Neural cell (in vitro differentiated cells): Measurements from ENCODE around the gene THADA. TPM values are rescaled to one million over a fixed set of nuclear protein-coding genes. Genes with fewer than 3 reads are reported as not detected.

Experiments
- H2AFZ ChIP-seq: fragments of 200-600, 300-800 bp; sonication (generic), shearing (Covaris generic); 2 replicates; pipeline ENCODE4 v1.6.0; 2014; ENCODE audit warnings: low read depth, mild to moderate bottlenecking, antibody characterized with exemption, low read length, moderate library complexity
- H3F3A ChIP-seq: fragments of 200-600 bp; shearing (Covaris generic); 2 replicates; pipeline ENCODE4 v1.6.1; 2016; ENCODE audit warnings: mild to moderate bottlenecking, moderate library complexity, mixed read lengths, antibody characterized with exemption, low read length; ENCODE audit not compliant: insufficient read depth, poor library complexity, severe bottlenecking
- H3K27ac ChIP-seq: fragments of 200-600, 300-800 bp; sonication (generic), shearing (Covaris generic); 2 replicates; pipeline ENCODE4 v1.5.1; 2014; ENCODE audit warnings: mild to moderate bottlenecking, low read length, moderate library complexity
- H3K27me3 ChIP-seq: fragments of 300-800, 200-600 bp; sonication (generic), shearing (Covaris generic); 2 replicates; pipeline ENCODE4 v1.6.0; 2014; ENCODE audit warnings: mild to moderate bottlenecking, low read depth, low read length, moderate library complexity; ENCODE audit not compliant: insufficient read depth
- H3K36me3 ChIP-seq: fragments of 300-800, 200-600 bp; sonication (generic), shearing (Covaris generic); 2 replicates; pipeline ENCODE4 v1.5.1; 2014; ENCODE audit warnings: mild to moderate bottlenecking, antibody characterized with exemption, low read length, moderate library complexity; ENCODE audit not compliant: insufficient read depth
- H3K4me2 ChIP-seq: fragments of 300-800, 200-600 bp; sonication (generic), shearing (Covaris generic); 2 replicates; pipeline ENCODE4 v1.6.0; 2014; ENCODE audit warnings: mild to moderate bottlenecking, low read length
- H3K4me3 ChIP-seq: fragments of 300-800, 200-600 bp; sonication (generic), shearing (Covaris generic); 2 replicates; pipeline ENCODE4 v1.5.1; 2014; ENCODE audit warnings: mild to moderate bottlenecking, low read length, moderate library complexity
- H3K79me2 ChIP-seq: fragments of 200-600 bp; shearing (Covaris generic); replicated peaks from 2 replicates; pipeline ENCODE4 v1.6.0; 2014; ENCODE audit warnings: mild to moderate bottlenecking, low read length, moderate library complexity; ENCODE audit not compliant: insufficient read depth
- H3K9ac ChIP-seq: fragments of 300-800, 200-600 bp; sonication (generic), shearing (Covaris generic); 2 replicates; pipeline ENCODE4 v1.6.1; 2016; ENCODE audit warnings: mild to moderate bottlenecking, low read length, mixed read lengths
- H3K9me2 ChIP-seq: fragments of 200-600 bp; shearing (Covaris generic); 2 replicates; pipeline ENCODE4 v1.6.1; 2016; ENCODE audit warnings: mild to moderate bottlenecking, low read length, mixed read lengths; ENCODE audit not compliant: insufficient read depth
- H3K9me3 ChIP-seq: fragments of 200-600, 300-800 bp; sonication (generic), shearing (Covaris generic); 2 replicates; pipeline ENCODE4 v1.6.1; 2016; ENCODE audit warnings: mild to moderate bottlenecking, mixed run types, low read length, moderate library complexity, mixed read lengths
- H4K20me1 ChIP-seq: fragments of 200-600 bp; shearing (Covaris generic); 2 replicates; pipeline ENCODE4 v1.6.1; 2016; ENCODE audit warnings: mild to moderate bottlenecking, mixed run types; ENCODE audit not compliant: insufficient read depth
- CTCF ChIP-seq: fragments of 450-650 bp; IDR thresholded peaks from 2 replicates; pipeline ENCODE4 v1.5.1; 2014; ENCODE audit warnings: antibody characterized with exemption, mild to moderate bottlenecking, moderate library complexity; ENCODE audit not compliant: poor library complexity, severe bottlenecking
- EP300 ChIP-seq: fragments of 450-650 bp; conservative IDR thresholded peaks from 2 replicates; pipeline ENCODE4 v1.6.1; 2014; ENCODE audit warnings: antibody characterized with exemption, mild to moderate bottlenecking, moderate library complexity; ENCODE audit not compliant: poor library complexity, severe bottlenecking
- EZH2 ChIP-seq: fragments of 200-600, 300-800 bp; shearing (Covaris generic), sonication (generic); IDR thresholded peaks from 2 replicates; pipeline ENCODE4 v1.6.1; 2014; ENCODE audit warnings: antibody characterized with exemption, low read length, borderline replicate concordance, mild to moderate bottlenecking; ENCODE audit not compliant: insufficient read depth, poor library complexity, severe bottlenecking
- MXI1 ChIP-seq: fragments of 450-650 bp; conservative IDR thresholded peaks from 2 replicates; pipeline ENCODE4 v1.6.1; 2014; ENCODE audit warnings: antibody characterized with exemption, mild to moderate bottlenecking; ENCODE audit not compliant: poor library complexity, severe bottlenecking
- POLR2AphosphoS5 ChIP-seq: IDR thresholded peaks from 2 replicates; pipeline ENCODE4 v1.6.1; 2012
- RAD21 ChIP-seq: fragments of 450-650 bp; conservative IDR thresholded peaks from 2 replicates; pipeline ENCODE4 v1.6.1; 2014; ENCODE audit warnings: antibody characterized with exemption, mild to moderate bottlenecking, moderate library complexity
- REST ChIP-seq: IDR thresholded peaks from 2 replicates; pipeline ENCODE4 v1.6.1; 2012; ENCODE audit warnings: borderline replicate concordance
- SMC3 ChIP-seq: fragments of 450-650 bp; conservative IDR thresholded peaks from 2 replicates; pipeline ENCODE4 v1.6.1; 2014; ENCODE audit warnings: antibody characterized with exemption, mild to moderate bottlenecking, moderate library complexity; ENCODE audit not compliant: poor library complexity
- TAF1 ChIP-seq: IDR thresholded peaks from 2 replicates; pipeline ENCODE4 v1.6.1; 2012; ENCODE audit warnings: low read depth
- polyA plus RNA-seq: library from polyadenylated mRNA; depleted of rRNA; stranded (reverse); fragments of >200 nt; gene quantifications from 2 replicates; pipeline ENCODE4 v1.2.3, GENCODE V29; 2014

Gene THADA
- polyA plus RNA-seq, 1 donor from 2014 or later, result 8.5 TPM

GRCh38 chr2:43509886-43510285, 86.0 kb downstream of the THADA start:
- H3K79me2 ChIP-seq, result no peaks in the 10 kb centered on the region
- H3K36me3 ChIP-seq, result no peaks in the 10 kb centered on the region

GRCh38 chr2:43508209-43508608, 87.6 kb downstream of the THADA start:
- H3K36me3 ChIP-seq, result no peaks in the 10 kb centered on the region
- no peaks in the 10 kb centered on the region for H3K27me3 ChIP-seq
- H2AFZ ChIP-seq, result no peak overlapping the region
- H3K79me2 ChIP-seq, result no peaks in the 10 kb centered on the region
- no peak overlapping the region for H3K9ac ChIP-seq
- no peaks in the 10 kb centered on the region for H3F3A ChIP-seq
- no peak overlapping the region for H3K27ac ChIP-seq
- no peak for TF ChIP-seq EZH2
- H4K20me1 ChIP-seq, result no peaks in the 10 kb centered on the region
- H3K9me2 ChIP-seq, result no peaks in the 10 kb centered on the region
- no peak overlapping the region for H3K4me2 ChIP-seq
- no peak overlapping the region for H3K4me3 ChIP-seq
- no peaks in the 10 kb centered on the region for H3K9me3 ChIP-seq

More at GRCh38 chr2:43509886-43510285, 86.0 kb downstream of the THADA start:
- Histone ChIP-seq H3F3A (no peaks in the 10 kb centered on the region), H3K4me2 (no peak overlapping the region), H4K20me1 (no peaks in the 10 kb centered on the region), H3K4me3 (no peak overlapping the region), H3K9ac (no peak overlapping the region), H2AFZ (no peak overlapping the region), H3K27me3 (no peaks in the 10 kb centered on the region), H3K27ac (no peak overlapping the region), H3K9me3 (no peaks in the 10 kb centered on the region), H3K9me2 (no peaks in the 10 kb centered on the region)
- TF ChIP-seq CTCF (no peak), TAF1 (no peak), EP300 (no peak), SMC3 (no peak), RAD21 (no peak), EZH2 (no peak), POLR2AphosphoS5 (no peak), MXI1 (no peak), REST (no peak)

- no peak for TF ChIP-seq SMC3
- no peak for TF ChIP-seq EP300
- TF ChIP-seq EZH2, result no peak
- no peak for TF ChIP-seq POLR2AphosphoS5
- TF ChIP-seq REST, result no peak
- TF ChIP-seq RAD21, result no peak
- no peak for TF ChIP-seq TAF1
- no peak for TF ChIP-seq CTCF
- TF ChIP-seq MXI1, result no peak
Observed at GRCh38 chr2:43507137-43507536, 88.7 kb downstream of the THADA start.

More at GRCh38 chr2:43507137-43507536, 88.7 kb downstream of the THADA start:
- H3K9ac ChIP-seq, result no peak overlapping the region
- no peaks in the 10 kb centered on the region for H3K9me2 ChIP-seq
- H3K4me3 ChIP-seq, result no peak overlapping the region
- no peaks in the 10 kb centered on the region for H3K27me3 ChIP-seq
- no peaks in the 10 kb centered on the region for H3F3A ChIP-seq
- H3K4me2 ChIP-seq, result no peak overlapping the region
- no peaks in the 10 kb centered on the region for H3K9me3 ChIP-seq
- no peak overlapping the region for H2AFZ ChIP-seq
- no peaks in the 10 kb centered on the region for H3K36me3 ChIP-seq
- H3K79me2 ChIP-seq, result no peaks in the 10 kb centered on the region
- no peak overlapping the region for H3K27ac ChIP-seq
- no peaks in the 10 kb centered on the region for H4K20me1 ChIP-seq
